GM12878 (cell line): ENCODE results near the gene SLC39A11. TPM values are rescaled to one million over a fixed set of nuclear protein-coding genes. Genes with fewer than 3 reads are reported as not detected.

ENCODE experiments used
- ATAC-seq: fragments of 200-7000 bp; cut with Tn5 transposase; 3 replicates; pipeline ENCODE4 v1.9.1; 2020; ENCODE audit warnings: mild to moderate bottlenecking, moderate library complexity
- BruUV-seq: library from RNA; stranded (reverse); fragments of 400-500 nt; replicated peaks from 2 replicates; lab custom pipeline; 2021; lab: Mats Ljungman, UMichigan
- CTCF ChIA-PET: fragments of 300-600 bp; sonication (Branson Sonifier 250); formaldehyde crosslinking; extraction: SDS; loops from one replicate; lab custom pipeline; 2021; ENCODE audit warnings: inconsistent platforms; lab: Yijun Ruan, JAX
- POLR2A ChIA-PET: fragments of 350-600 bp; formaldehyde crosslinking; extraction: SDS; loops from one replicate; lab custom pipeline; 2021; ENCODE audit warnings: inconsistent platforms; lab: Charles Lee
- RAD21 ChIA-PET: fragments of 300-600 bp; sonication (Branson Sonifier 250); formaldehyde crosslinking; loops from one replicate; lab custom pipeline; 2023; ENCODE audit warnings: antibody characterized with exemption; ENCODE audit not compliant: unreplicated experiment; lab: Charles Lee
- SMC1A ChIA-PET: fragments of 300-600 bp; sonication (Branson Sonifier 250); formaldehyde crosslinking; loops from one replicate; lab custom pipeline; 2023; ENCODE audit not compliant: unreplicated experiment, uncharacterized antibody; lab: Charles Lee
- DNase-seq: peaks from one replicate; pipeline ENCODE4 v3.0.0-alpha.2; 2011; ENCODE audit warnings: low read depth, low spot score
- FAIRE-seq: peaks from 3 replicates; lab custom pipeline; 2011; peaks lifted over from hg19 to GRCh38; lab: Jason Lieb, UNC
- H2AFZ ChIP-seq: 2 replicates; pipeline ENCODE4 v1.6.0; 2011; ENCODE audit warnings: low read depth, low read length, control low read depth; ENCODE audit not compliant: control insufficient read depth
- H3K27ac ChIP-seq: 2 replicates; pipeline ENCODE4 v1.5.1; 2011; ENCODE audit warnings: control low read depth; ENCODE audit not compliant: control insufficient read depth, insufficient read depth
- H3K27me3 ChIP-seq, 2 experiments: replicated peaks in 1 of 2; 2 replicates each; pipeline versions ENCODE4 v1.6.0 to v1.6.1; 2011; ENCODE audit warnings: low read length in 1 of 2; ENCODE audit not compliant: control insufficient read depth in 2 of 2, insufficient read depth in 2 of 2
- H3K36me3 ChIP-seq, 2 experiments: 2 replicates each; pipeline ENCODE4 v1.5.1; 2011; ENCODE audit warnings: low read length in 1 of 2; ENCODE audit not compliant: control insufficient read depth in 2 of 2, insufficient read depth in 2 of 2
- H3K4me1 ChIP-seq: 2 replicates; pipeline ENCODE4 v1.6.1; 2011; ENCODE audit warnings: mild to moderate bottlenecking, low read length, moderate library complexity, mixed read lengths; ENCODE audit not compliant: control insufficient read depth, insufficient read depth
- H3K4me2 ChIP-seq: 2 replicates; pipeline ENCODE4 v1.6.0; 2011; ENCODE audit warnings: control low read depth; ENCODE audit not compliant: control insufficient read depth, insufficient read depth
- H3K4me3 ChIP-seq: fragments of 200-600 bp; sonication (generic); 2 replicates; pipeline ENCODE4 v1.5.1; 2016
- H3K79me2 ChIP-seq: 2 replicates; pipeline ENCODE4 v1.6.0; 2011; ENCODE audit warnings: low read length; ENCODE audit not compliant: control insufficient read depth, insufficient read depth
- H3K9ac ChIP-seq: 2 replicates; pipeline ENCODE4 v1.8.0; 2011; ENCODE audit warnings: low read length, control low read depth, mixed read lengths; ENCODE audit not compliant: control insufficient read depth, insufficient read depth
- H3K9me3 ChIP-seq: replicated peaks from 3 replicates; pipeline ENCODE4 v1.5.1; 2011; ENCODE audit warnings: mild to moderate bottlenecking, low read length; ENCODE audit not compliant: control insufficient read depth, insufficient read depth
- H4K20me1 ChIP-seq: 2 replicates; pipeline ENCODE4 v1.6.0; 2011; ENCODE audit not compliant: control insufficient read depth, insufficient read depth
- BCL11A ChIP-seq: IDR thresholded peaks from 2 replicates; pipeline ENCODE4 v1.6.1; 2011; ENCODE audit warnings: low read depth, low read length
- CBX3 ChIP-seq: fragments of 200-600 bp; sonication (generic); IDR thresholded peaks from 2 replicates; pipeline ENCODE4 v1.6.1; 2016; ENCODE audit warnings: low read depth, borderline replicate concordance
- CHD1 ChIP-seq: IDR thresholded peaks from 2 replicates; pipeline ENCODE4 v1.6.1; 2012; ENCODE audit warnings: low read depth, low read length, improper control_type of control experiment
- CHD2 ChIP-seq: IDR thresholded peaks from 2 replicates; pipeline ENCODE4 v1.6.1; 2011; ENCODE audit warnings: low read depth, low read length, improper control_type of control experiment, borderline replicate concordance
- ESRRA ChIP-seq: IDR thresholded peaks from 2 replicates; pipeline ENCODE4 v1.6.1; 2012; ENCODE audit warnings: mild to moderate bottlenecking, low read length, improper control_type of control experiment
- FOXK2 ChIP-seq: fragments of 450-650 bp; IDR thresholded peaks from 2 replicates; pipeline ENCODE4 v1.6.1; 2017; ENCODE audit warnings: mild to moderate bottlenecking, moderate library complexity
- HDAC6 ChIP-seq: fragments of 200-600 bp; sonication (generic); IDR thresholded peaks from one replicate; pipeline ENCODE4 v1.8.0; 2017; ENCODE audit warnings: antibody characterized with exemption; ENCODE audit not compliant: unreplicated experiment
- IKZF2 ChIP-seq, 2 experiments: fragments of 450-650 bp; IDR thresholded peaks; 2 replicates each; pipeline ENCODE4 v1.6.1; 2017; ENCODE audit warnings: mild to moderate bottlenecking in 2 of 2, moderate library complexity in 2 of 2
- LARP7 ChIP-seq: fragments of 450-650 bp; IDR thresholded peaks from 2 replicates; pipeline ENCODE4 v1.6.1; 2017; ENCODE audit warnings: mild to moderate bottlenecking
- MEF2A ChIP-seq: IDR thresholded peaks from 2 replicates; pipeline ENCODE4 v1.6.1; 2011; ENCODE audit warnings: low read depth, mild to moderate bottlenecking, low read length, moderate library complexity; ENCODE audit not compliant: insufficient read depth
- NBN ChIP-seq: fragments of 450-650 bp; IDR thresholded peaks from 2 replicates; pipeline ENCODE4 v1.6.1; 2016
- RAD21 ChIP-seq: IDR thresholded peaks from 2 replicates; pipeline ENCODE4 v1.6.1; 2011; ENCODE audit warnings: mild to moderate bottlenecking, low read depth, low read length, moderate library complexity; ENCODE audit not compliant: insufficient read depth
- SP1 ChIP-seq: IDR thresholded peaks from one replicate; pipeline ENCODE4 v1.6.1; 2011; ENCODE audit warnings: low read depth, low read length
- WGBS: methylation state at CpG from one replicate; pipeline ENCODE4 v1.1.6; 2016; ENCODE audit warnings: low lambda C conversion rate; ENCODE audit not compliant: insufficient replicate concordance, insufficient coverage; ENCODE audit errors: missing lambda C conversion rate; 5-methylcytosine and 5-hydroxymethylcytosine counted together
- in situ Hi-C: fragments of 300-500 bp; cut with MboI; formaldehyde crosslinking; loops from 9 replicates; pipeline ENCODE4 v1.14.3; 2018; ENCODE audit warnings: mixed read lengths
- intact Hi-C: fragments of 100-400 bp; cut with micrococcal nuclease; formaldehyde crosslinking; loops from one replicate; pipeline ENCODE4 v1.14.2; 2022; ENCODE audit not compliant: unreplicated experiment
- polyA plus RNA-seq, 11 experiments: library from polyadenylated mRNA; depleted of rRNA in 4 of 11; unstranded in 6 of 11; stranded (reverse) in 5 of 11; fragments of >200 nt; fragmentation: Nextera tagmentation in 4 of 11; fragmentation: Illumina TruSeq in 1 of 11; extraction: Ambion mirVana in 4 of 11; extraction: Trizol in 1 of 11; gene quantifications; 1 replicate in 1 of 11; 2 replicates in 10 of 11; pipeline versions ENCODE4 v1.2.1 to v1.2.3, GENCODE V29; 2011 to 2016; ENCODE audit warnings: inconsistent platforms in 2 of 11, missing spikeins in 2 of 11, low read depth in 1 of 11
- total RNA-seq, 4 experiments: library from RNA; depleted of rRNA in 3 of 4; stranded (reverse); fragments of >200 nt in 3 of 4; fragmentation: Illumina TruSeq in 1 of 4; extraction: Trizol in 1 of 4; gene quantifications; 2 replicates each; pipeline versions ENCODE4 v1.2.1 to v1.2.3, GENCODE V29; 2013 to 2021
- TF ChIP-seq, protein P1 (sequence below): fragments of 450-650 bp; IDR thresholded peaks from 2 replicates; pipeline ENCODE4 v1.6.1; 2018; ENCODE audit warnings: mild to moderate bottlenecking, low read depth, moderate library complexity; ENCODE audit not compliant: partially characterized antibody

Gene SLC39A11
- total and polyA plus RNA-seq, 10 of the 15 experiments (the other 5 are each of a cell fraction or from before 2014, with no cell fraction given) = 8.6 to 23.8 (median 14.0) TPM

GRCh38 chr17:72644492-72644891 lies 448.0 kb downstream of the SLC39A11 start:
- ATAC-seq = no peak
- BruUV-seq = no TSS peak
- WGBS = 62% methylated on average over 4 of the region's 4 CpGs
- ChIA-PET POLR2A (no interaction called here), CTCF (interaction anchor here (2.0 kb wide), 1 partner anchor 88 kb away, joined by 8 read pairs; no protein-coding TSS in a partner anchor), SMC1A (interaction anchor here (0.9 to 1.5 kb wide), 3 partner anchors 57 to 83 kb away, joined by 3 to 5 read pairs (median 3); no protein-coding TSS in a partner anchor), RAD21 (interaction anchor here (2.0 kb wide), 1 partner anchor 82 kb away, joined by 4 read pairs; no protein-coding TSS in a partner anchor)
- H3K9ac ChIP-seq = no peak overlapping the region
- no peaks in the 10 kb centered on the region; a peak in 1 of 4 replicates for H3K36me3 ChIP-seq
- TF ChIP-seq ESRRA (no peak), HDAC6 (no peak), CHD2 (no peak)
- H4K20me1 ChIP-seq = no peaks in the 10 kb centered on the region
- H3K4me3 ChIP-seq = no peak overlapping the region
- FAIRE-seq = no peak
- no peaks in the 10 kb centered on the region for H3K79me2 ChIP-seq
- no peaks in the 10 kb centered on the region for H3K9me3 ChIP-seq
- intact Hi-C loops = no loop called here
- no peaks in the 10 kb centered on the region for H3K27me3 ChIP-seq
- H3K4me1 ChIP-seq = no peaks in the 10 kb centered on the region
- DNase-seq = no peak
- no peak overlapping the region for H2AFZ ChIP-seq
- H3K27ac ChIP-seq = no peak overlapping the region
- in situ Hi-C loops = no loop called here
- H3K4me2 ChIP-seq = no peak overlapping the region

GRCh38 chr17:72643575-72644216 lies 448.8 kb downstream of the SLC39A11 start:
- Histone ChIP-seq H3K27ac (no peak overlapping the region), H3K9ac (no peak overlapping the region), H3K4me1 (no peaks in the 10 kb centered on the region), H3K9me3 (no peaks in the 10 kb centered on the region), H3K27me3 (no peaks in the 10 kb centered on the region), H3K79me2 (no peaks in the 10 kb centered on the region), H4K20me1 (no peaks in the 10 kb centered on the region), H3K4me2 (no peak overlapping the region)
- DNase-seq (no peak), ATAC-seq (no peak)
- intact Hi-C loops = no loop called here
- CTCF ChIA-PET = no interaction called here
- WGBS = 43% methylated on average over 4 of the region's 4 CpGs
- TF ChIP-seq LARP7 (no peak), CBX3 (no peak), IKZF2 (IDR thresholded peaks at IDR 0.05) (no peak), NBN (no peak), CHD1 (no peak), BCL11A (no peak), FOXK2 (no peak), RAD21 (no peak), MEF2A (no peak), SP1 (no peak)
- TF ChIP-seq, protein P1, sequence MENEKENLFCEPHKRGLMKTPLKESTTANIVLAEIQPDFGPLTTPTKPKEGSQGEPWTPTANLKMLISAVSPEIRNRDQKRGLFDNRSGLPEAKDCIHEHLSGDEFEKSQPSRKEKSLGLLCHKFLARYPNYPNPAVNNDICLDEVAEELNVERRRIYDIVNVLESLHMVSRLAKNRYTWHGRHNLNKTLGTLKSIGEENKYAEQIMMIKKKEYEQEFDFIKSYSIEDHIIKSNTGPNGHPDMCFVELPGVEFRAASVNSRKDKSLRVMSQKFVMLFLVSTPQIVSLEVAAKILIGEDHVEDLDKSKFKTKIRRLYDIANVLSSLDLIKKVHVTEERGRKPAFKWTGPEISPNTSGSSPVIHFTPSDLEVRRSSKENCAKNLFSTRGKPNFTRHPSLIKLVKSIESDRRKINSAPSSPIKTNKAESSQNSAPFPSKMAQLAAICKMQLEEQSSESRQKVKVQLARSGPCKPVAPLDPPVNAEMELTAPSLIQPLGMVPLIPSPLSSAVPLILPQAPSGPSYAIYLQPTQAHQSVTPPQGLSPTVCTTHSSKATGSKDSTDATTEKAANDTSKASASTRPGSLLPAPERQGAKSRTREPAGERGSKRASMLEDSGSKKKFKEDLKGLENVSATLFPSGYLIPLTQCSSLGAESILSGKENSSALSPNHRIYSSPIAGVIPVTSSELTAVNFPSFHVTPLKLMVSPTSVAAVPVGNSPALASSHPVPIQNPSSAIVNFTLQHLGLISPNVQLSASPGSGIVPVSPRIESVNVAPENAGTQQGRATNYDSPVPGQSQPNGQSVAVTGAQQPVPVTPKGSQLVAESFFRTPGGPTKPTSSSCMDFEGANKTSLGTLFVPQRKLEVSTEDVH = no peak
- TF ChIP-seq, all 136 proteins: peak for 0
- BruUV-seq = no TSS peak
- Histone ChIP-seq H3K36me3 (no peaks in the 10 kb centered on the region; a peak in 1 of 4 replicates), H3K4me3 (no peak overlapping the region), H2AFZ (no peak overlapping the region)
- SMC1A ChIA-PET = no interaction called here
- FAIRE-seq = no peak
- POLR2A ChIA-PET = no interaction called here
- in situ Hi-C loops = no loop called here
- RAD21 ChIA-PET = no interaction called here
